ENCODE measurements around the gene PNPLA8.

PNPLA8 gene

GRCh38 chr7:108525985-108526767, at the start of gene PNPLA8:
Gene PNPLA8 (minus strand): TSS chr7:108526135. CDS start chr7:108515491, 10,644 bp downstream.
- ChIA-PET POLR2A (interaction anchor here (1.0 to 1.8 kb wide), 4 partner anchors 9 to 43 kb away, joined by 3 to 16 read pairs (median 3); partner anchors contain the start of genes DNAJB9 and THAP5), CTCF (interaction anchor here (0.7 to 2.9 kb wide), 7 partner anchors 10 to 112 kb away, joined by 3 to 12 read pairs (median 3); no protein-coding TSS in a partner anchor)
- no peak for TF ChIP-seq CTCF (IDR thresholded peaks at IDR 0.05; ENCODE audit: control extremely low read depth, extremely low read depth, low read depth, missing control alignments)
- peak; percentile 97 for DNase-seq (ENCODE audit: extremely low spot score)

GRCh38 chr7:108575156-108575555, 49.2 kb upstream of the PNPLA8 start:
- POLR2A ChIA-PET: no interaction called here
- CTCF ChIA-PET: interaction anchor here (0.9 to 1.5 kb wide), 2 partner anchors 12 to 28 kb away, joined by 3 read pairs; no protein-coding TSS in a partner anchor
- DNase-seq (ENCODE audit: extremely low spot score): no peak
- TF ChIP-seq CTCF (IDR thresholded peaks at IDR 0.05; ENCODE audit: control extremely low read depth, extremely low read depth, low read depth, missing control alignments): no peak

- ChIA-PET CTCF (no interaction called here), POLR2A (no interaction called here)
- TF ChIP-seq CTCF (IDR thresholded peaks at IDR 0.05; ENCODE audit: control extremely low read depth, extremely low read depth, low read depth, missing control alignments): no peak
- DNase-seq (ENCODE audit: extremely low spot score): no peak
Measured at GRCh38 chr7:108572480-108572879, 46.5 kb upstream of the PNPLA8 start.

GRCh38 chr7:108570146-108570755, 44.3 kb upstream of the PNPLA8 start:
- CTCF ChIA-PET: interaction anchor here (1.1 kb wide), 1 partner anchor 18 kb away, joined by 4 read pairs; no protein-coding TSS in a partner anchor
- no peak for TF ChIP-seq CTCF (IDR thresholded peaks at IDR 0.05; ENCODE audit: control extremely low read depth, extremely low read depth, low read depth, missing control alignments)
- DNase-seq (ENCODE audit: extremely low spot score): peak; percentile 36
- POLR2A ChIA-PET: interaction anchor here (1.5 to 1.7 kb wide), 2 partner anchors 10 to 45 kb away, joined by 9 to 16 read pairs; partner anchors contain the start of gene PNPLA8

- DNase-seq (ENCODE audit: extremely low spot score): peak; percentile 97
- CTCF ChIA-PET: interaction anchor here (1.0 to 1.1 kb wide), 2 partner anchors 17 to 33 kb away, joined by 3 to 4 read pairs; no protein-coding TSS in a partner anchor
- TF ChIP-seq CTCF (IDR thresholded peaks at IDR 0.05; ENCODE audit: control extremely low read depth, extremely low read depth, low read depth, missing control alignments): no peak
- POLR2A ChIA-PET: interaction anchor here (0.5 to 1.7 kb wide), 3 partner anchors 9 to 44 kb away, joined by 4 to 16 read pairs (median 9); partner anchors contain the start of gene PNPLA8
Measured at GRCh38 chr7:108569381-108570145, 43.6 kb upstream of the PNPLA8 start, which contains the start of the genes DNAJB9 and THAP5. Gene DNAJB9 (plus strand): TSS chr7:108569874. CDS start chr7:108571727, 1,853 bp downstream. Gene THAP5 (minus strand): TSS chr7:108569706. CDS start chr7:108569569, 137 bp downstream.

Measured in GM10248 (cell line).